ENCODE measurements around the gene GALNT9. TPM values are rescaled to one million over a fixed set of nuclear protein-coding genes. Genes with fewer than 3 reads are reported as not detected.

GALNT9 gene
- total RNA-seq, 2 experiments from 2014 or later, result not detected

GRCh38 chr12:132249689-132250478 is 79.5 kb downstream of the GALNT9 start:
- ChIA-PET POLR2A (no interaction called here), CTCF (no interaction called here)
- Mint-ChIP-seq H3K36me3 (ENCODE audit: low read depth) (no peaks in the 10 kb centered on the region), H3K4me3 (no peak overlapping the region), H3K27me3 (peaks cover 8% of the 10 kb centered on the region), H3K9me3 (no peaks in the 10 kb centered on the region), H3K4me1 (ENCODE audit: low read depth) (no peaks in the 10 kb centered on the region), H3K27ac (no peak overlapping the region)
- Histone ChIP-seq H3K27ac (ENCODE audit: low read depth in 1 of 2, low read length in 2 of 2) (no peak overlapping the region), H3K4me3 (ENCODE audit: low read length) (no peak overlapping the region), H3K9me3 (ENCODE audit: control insufficient read depth in 1 of 2, insufficient read depth in 1 of 2, low read length in 2 of 2) (peaks cover 0 to 5% of the 10 kb centered on the region in 2 experiments), H3K4me1 (ENCODE audit: insufficient read depth, low read length) (no peaks in the 10 kb centered on the region), H3K27me3 (ENCODE audit: control insufficient read depth in 1 of 2, insufficient read depth in 2 of 2, low read length in 2 of 2) (no peaks in the 10 kb centered on the region), H3K36me3 (ENCODE audit: insufficient read depth, low read length) (no peaks in the 10 kb centered on the region)
- ATAC-seq (ENCODE audit: poor library complexity), result no peak
- no peak for TF ChIP-seq CTCF (IDR thresholded peaks at IDR 0.05)
- no peak for DNase-seq
- intact Hi-C loops (cut with DNase I, micrococcal nuclease), result no loop called here

DNA sequence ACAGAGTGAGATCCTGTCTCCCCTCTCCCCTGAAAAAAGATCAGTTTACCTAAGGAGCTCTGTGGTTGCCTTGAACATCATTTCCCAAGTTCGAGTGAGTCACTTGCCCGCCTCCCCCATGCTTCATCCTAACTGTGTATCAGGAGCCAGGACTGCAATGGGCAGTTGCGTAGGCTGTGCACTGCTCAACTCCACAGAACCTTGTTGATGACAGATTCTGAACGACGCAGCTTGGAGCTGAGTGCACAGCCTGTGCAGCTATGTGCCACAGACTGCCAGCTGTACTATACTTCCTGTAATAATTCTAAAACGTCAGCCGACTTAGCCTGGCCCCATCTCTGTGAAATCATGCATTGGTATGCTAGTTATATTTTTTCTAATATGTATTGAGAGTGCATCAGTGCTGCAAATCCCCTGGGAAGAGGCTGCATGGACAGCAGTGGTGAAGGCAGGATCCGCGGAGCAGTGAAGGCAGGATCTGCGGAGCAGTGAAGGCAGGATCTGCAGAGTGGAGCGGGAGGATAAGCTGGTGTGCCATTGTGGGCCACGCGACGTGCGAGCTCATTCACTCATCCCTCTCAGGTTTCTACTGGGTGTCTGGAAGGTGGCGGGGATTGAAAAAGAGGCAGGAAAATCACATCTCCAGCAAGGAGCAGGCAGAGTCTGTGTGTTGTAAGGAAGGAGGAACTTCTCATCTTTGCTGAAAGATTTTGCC is 80.8 kb downstream of the GALNT9 start:
- peaks cover 11% of the 10 kb centered on the region for H3K27me3 Mint-ChIP-seq
- intact Hi-C loops (cut with DNase I, micrococcal nuclease), result no loop called here
- ChIA-PET CTCF (no interaction called here), POLR2A (no interaction called here)
- ATAC-seq (ENCODE audit: poor library complexity) (no peak), DNase-seq (no peak)
- Histone ChIP-seq H3K4me3 (ENCODE audit: low read length) (no peak overlapping the region), H3K9me3 (ENCODE audit: control insufficient read depth in 1 of 2, insufficient read depth in 1 of 2, low read length in 2 of 2) (peaks cover 0 to 5% of the 10 kb centered on the region in 2 experiments), H3K36me3 (ENCODE audit: insufficient read depth, low read length) (no peaks in the 10 kb centered on the region), H3K27ac (ENCODE audit: low read depth in 1 of 2, low read length in 2 of 2) (no peak overlapping the region), H3K27me3 (ENCODE audit: control insufficient read depth in 1 of 2, insufficient read depth in 2 of 2, low read length in 2 of 2) (no peaks in the 10 kb centered on the region), H3K4me1 (ENCODE audit: insufficient read depth, low read length) (no peaks in the 10 kb centered on the region)
- no peak overlapping the region for H3K27ac Mint-ChIP-seq
- H3K4me3 Mint-ChIP-seq, result no peak overlapping the region
- peaks cover 4% of the 10 kb centered on the region for H3K4me1 Mint-ChIP-seq (ENCODE audit: low read depth)
- TF ChIP-seq CTCF (IDR thresholded peaks at IDR 0.05), result no peak
- H3K36me3 Mint-ChIP-seq (ENCODE audit: low read depth), result no peaks in the 10 kb centered on the region
- no peaks in the 10 kb centered on the region for H3K9me3 Mint-ChIP-seq

GRCh38 chr12:132247718-132248452 is 81.5 kb downstream of the GALNT9 start:
- Mint-ChIP-seq H3K27me3 (peaks cover 12% of the 10 kb centered on the region), H3K27ac (no peak overlapping the region), H3K4me1 (ENCODE audit: low read depth) (peaks cover 8% of the 10 kb centered on the region), H3K36me3 (ENCODE audit: low read depth) (no peaks in the 10 kb centered on the region), H3K4me3 (no peak overlapping the region), H3K9me3 (no peaks in the 10 kb centered on the region)
- DNase-seq (no peak), ATAC-seq (ENCODE audit: poor library complexity) (no peak)
- Histone ChIP-seq H3K4me3 (ENCODE audit: low read length) (no peak overlapping the region), H3K4me1 (ENCODE audit: insufficient read depth, low read length) (peaks cover 5% of the 10 kb centered on the region), H3K27me3 (ENCODE audit: control insufficient read depth in 1 of 2, insufficient read depth in 2 of 2, low read length in 2 of 2) (no peaks in the 10 kb centered on the region), H3K9me3 (ENCODE audit: control insufficient read depth in 1 of 2, insufficient read depth in 1 of 2, low read length in 2 of 2) (peaks cover 0 to 5% of the 10 kb centered on the region in 2 experiments), H3K27ac (ENCODE audit: low read depth in 1 of 2, low read length in 2 of 2) (no peak overlapping the region), H3K36me3 (ENCODE audit: insufficient read depth, low read length) (no peaks in the 10 kb centered on the region)
- no peak for TF ChIP-seq CTCF (IDR thresholded peaks at IDR 0.05)
- intact Hi-C loops (cut with DNase I, micrococcal nuclease), result no loop called here
- POLR2A ChIA-PET, result no interaction called here
- CTCF ChIA-PET, result no interaction called here

Data from CD4-positive, alpha-beta T cell (primary cell).